Measurements from ENCODE around the gene POU2F3. TPM values are rescaled to one million over a fixed set of nuclear protein-coding genes. Genes with fewer than 3 reads are reported as not detected.

POU2F3 gene
- total RNA-seq, 3 donors from 2014 or later (not counting 1 experiment from before 2014, with no cell fraction given) = not detected

DNA sequence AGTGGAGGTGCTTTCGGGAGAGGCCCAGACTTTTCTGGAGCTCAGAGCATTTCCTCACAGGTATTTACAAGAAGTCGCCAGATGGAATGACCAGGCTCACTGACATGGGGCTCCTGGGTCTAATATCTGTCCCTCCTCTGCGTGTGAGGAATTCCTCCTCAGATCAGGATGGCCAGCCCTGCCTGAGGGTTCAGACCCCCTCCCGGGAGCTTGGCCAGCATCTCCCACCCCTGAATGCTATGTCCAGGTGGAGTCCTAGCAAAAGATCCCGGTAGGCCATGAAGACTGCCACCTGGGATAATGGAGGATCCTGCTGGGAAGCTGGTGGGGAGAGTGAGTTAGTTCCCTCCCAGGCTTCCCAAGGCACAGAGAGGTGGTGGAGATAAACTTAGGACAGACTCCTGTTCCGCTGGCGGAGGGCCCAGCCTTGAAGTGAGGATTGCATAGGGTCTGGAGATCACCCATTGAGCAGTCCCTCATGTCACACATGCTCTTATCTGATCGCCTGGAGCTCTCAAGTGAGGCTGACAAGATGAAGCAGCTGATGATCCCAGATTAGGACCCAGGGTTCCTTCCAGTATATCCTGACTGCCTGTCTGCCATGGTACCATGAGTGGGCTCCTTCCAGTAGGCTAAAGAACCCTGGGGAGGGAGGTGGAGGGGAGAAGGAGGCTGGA is 23.4 kb upstream of the POU2F3 start:
- H3K4me1 Mint-ChIP-seq = peaks cover 3 to 10% of the 10 kb centered on the region in 2 donors
- H3K4me3 ChIP-seq (ENCODE audit: low read length) = no peak overlapping the region
- 95% methylated on average over 8 of the region's 8 CpGs for WGBS (ENCODE audit: insufficient coverage)
- H3K9me3 ChIP-seq (ENCODE audit: control insufficient read depth, insufficient read depth, low read length) = no peaks in the 10 kb centered on the region
- peaks cover 0 to 3% of the 10 kb centered on the region in 2 donors for H3K27me3 Mint-ChIP-seq (ENCODE audit: low read depth in 2 of 2)
- intact Hi-C loops (cut with micrococcal nuclease) = no loop called here
- no peaks in the 10 kb centered on the region for H3K36me3 Mint-ChIP-seq
- no peaks in the 10 kb centered on the region for H3K36me3 ChIP-seq (ENCODE audit: control insufficient read depth, insufficient read depth, low read length)
- no peak overlapping the region for H3K27ac Mint-ChIP-seq
- DNase-seq (no peak), ATAC-seq (no peak)
- H3K4me3 Mint-ChIP-seq = no peak overlapping the region
- H3K9me3 Mint-ChIP-seq = no peaks in the 10 kb centered on the region
- no peak overlapping the region for H3K27ac ChIP-seq (ENCODE audit: low read length)
- H3K27me3 ChIP-seq (ENCODE audit: control insufficient read depth, insufficient read depth, low read length) = no peaks in the 10 kb centered on the region
- TF ChIP-seq, protein P1, sequence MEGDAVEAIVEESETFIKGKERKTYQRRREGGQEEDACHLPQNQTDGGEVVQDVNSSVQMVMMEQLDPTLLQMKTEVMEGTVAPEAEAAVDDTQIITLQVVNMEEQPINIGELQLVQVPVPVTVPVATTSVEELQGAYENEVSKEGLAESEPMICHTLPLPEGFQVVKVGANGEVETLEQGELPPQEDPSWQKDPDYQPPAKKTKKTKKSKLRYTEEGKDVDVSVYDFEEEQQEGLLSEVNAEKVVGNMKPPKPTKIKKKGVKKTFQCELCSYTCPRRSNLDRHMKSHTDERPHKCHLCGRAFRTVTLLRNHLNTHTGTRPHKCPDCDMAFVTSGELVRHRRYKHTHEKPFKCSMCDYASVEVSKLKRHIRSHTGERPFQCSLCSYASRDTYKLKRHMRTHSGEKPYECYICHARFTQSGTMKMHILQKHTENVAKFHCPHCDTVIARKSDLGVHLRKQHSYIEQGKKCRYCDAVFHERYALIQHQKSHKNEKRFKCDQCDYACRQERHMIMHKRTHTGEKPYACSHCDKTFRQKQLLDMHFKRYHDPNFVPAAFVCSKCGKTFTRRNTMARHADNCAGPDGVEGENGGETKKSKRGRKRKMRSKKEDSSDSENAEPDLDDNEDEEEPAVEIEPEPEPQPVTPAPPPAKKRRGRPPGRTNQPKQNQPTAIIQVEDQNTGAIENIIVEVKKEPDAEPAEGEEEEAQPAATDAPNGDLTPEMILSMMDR (IDR thresholded peaks at IDR 0.05) = no peak
- peaks cover 4% of the 10 kb centered on the region for H3K4me1 ChIP-seq (ENCODE audit: control insufficient read depth, insufficient read depth, low read length)

DNA sequence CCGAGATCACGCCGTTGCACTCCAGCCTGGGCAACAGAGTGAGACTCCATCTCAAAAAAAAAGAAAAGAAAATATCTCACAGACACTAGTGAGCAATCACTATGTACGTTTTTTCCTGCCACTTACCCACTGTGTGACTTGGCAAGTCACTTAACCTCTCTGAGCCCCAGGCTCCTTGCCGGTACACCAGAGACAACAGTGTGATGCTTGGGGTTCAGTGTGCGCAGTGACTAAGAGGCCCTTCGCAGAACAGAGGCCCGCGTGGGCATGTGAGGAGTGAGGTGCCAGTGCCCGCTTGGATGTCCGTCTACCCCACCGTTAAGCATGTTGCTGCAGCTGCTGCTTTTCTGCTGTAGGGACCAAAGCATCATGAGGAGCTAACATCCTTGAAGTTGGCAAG is 22.4 kb upstream of the POU2F3 start:
- WGBS (ENCODE audit: insufficient coverage) = 93% methylated on average over 12 of the region's 12 CpGs
- Histone ChIP-seq H3K4me1 (ENCODE audit: control insufficient read depth, insufficient read depth, low read length) (no peaks in the 10 kb centered on the region), H3K27ac (ENCODE audit: low read length) (no peak overlapping the region), H3K4me3 (ENCODE audit: low read length) (no peak overlapping the region), H3K9me3 (ENCODE audit: control insufficient read depth, insufficient read depth, low read length) (no peaks in the 10 kb centered on the region), H3K36me3 (ENCODE audit: control insufficient read depth, insufficient read depth, low read length) (no peaks in the 10 kb centered on the region), H3K27me3 (ENCODE audit: control insufficient read depth, insufficient read depth, low read length) (no peaks in the 10 kb centered on the region)
- H3K27me3 Mint-ChIP-seq (ENCODE audit: low read depth in 2 of 2) = no peaks in the 10 kb centered on the region
- no peaks in the 10 kb centered on the region for H3K9me3 Mint-ChIP-seq
- ATAC-seq (no peak), DNase-seq (no peak)
- intact Hi-C loops (cut with micrococcal nuclease) = no loop called here
- TF ChIP-seq, protein P1 (IDR thresholded peaks at IDR 0.05) = no peak
- H3K36me3 Mint-ChIP-seq = no peaks in the 10 kb centered on the region
- no peak overlapping the region for H3K4me3 Mint-ChIP-seq
- peaks cover 0 to under 1% of the 10 kb centered on the region in 2 donors for H3K4me1 Mint-ChIP-seq
- no peak overlapping the region for H3K27ac Mint-ChIP-seq

DNA sequence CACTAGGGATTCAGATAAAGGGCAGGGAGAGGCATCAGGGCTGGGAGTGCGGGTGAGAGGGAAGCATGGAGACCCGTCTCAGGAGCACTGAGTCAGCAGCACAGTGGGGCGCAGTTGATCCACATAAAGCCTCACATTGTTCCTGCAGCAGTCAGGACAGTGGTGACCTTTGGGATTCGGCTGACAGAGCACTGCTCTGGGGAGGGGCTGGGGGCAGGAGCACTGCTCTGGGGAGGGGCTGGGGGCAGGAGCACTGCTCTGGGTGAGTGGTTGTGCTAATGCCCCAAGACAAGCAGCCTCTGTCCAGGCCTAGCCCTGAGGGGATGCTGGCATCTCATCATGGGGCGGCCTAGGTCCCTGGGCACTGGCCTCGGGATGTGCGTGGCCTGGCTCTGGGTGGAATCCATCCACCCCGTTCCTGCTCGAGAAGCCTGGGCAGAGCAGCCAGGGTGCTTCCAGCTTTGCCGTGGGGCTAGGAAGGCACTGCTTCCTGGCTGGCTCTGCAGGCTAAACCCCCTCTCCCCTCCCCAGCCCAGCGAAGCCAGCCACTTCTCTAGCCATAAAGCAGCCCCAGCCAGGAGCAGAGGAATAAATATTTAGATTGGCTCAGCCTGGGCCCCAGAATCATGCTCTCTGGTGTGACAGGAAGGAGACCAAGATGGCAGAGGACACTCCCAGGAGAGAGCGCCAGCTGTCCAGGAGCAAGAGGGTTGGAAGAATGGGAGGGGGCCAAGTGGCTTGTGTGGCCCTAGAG is 21.8 kb upstream of the POU2F3 start:
- 91% methylated on average over 12 of the region's 12 CpGs for WGBS (ENCODE audit: insufficient coverage)
- no peak overlapping the region for H3K4me3 Mint-ChIP-seq
- H3K9me3 Mint-ChIP-seq = no peaks in the 10 kb centered on the region
- Histone ChIP-seq H3K9me3 (ENCODE audit: control insufficient read depth, insufficient read depth, low read length) (no peaks in the 10 kb centered on the region), H3K27me3 (ENCODE audit: control insufficient read depth, insufficient read depth, low read length) (no peaks in the 10 kb centered on the region), H3K4me3 (ENCODE audit: low read length) (no peak overlapping the region), H3K27ac (ENCODE audit: low read length) (no peak overlapping the region), H3K4me1 (ENCODE audit: control insufficient read depth, insufficient read depth, low read length) (no peaks in the 10 kb centered on the region), H3K36me3 (ENCODE audit: control insufficient read depth, insufficient read depth, low read length) (no peaks in the 10 kb centered on the region)
- peak in 1 of 3 donors; percentile 8 for ATAC-seq
- H3K4me1 Mint-ChIP-seq = no peaks in the 10 kb centered on the region
- TF ChIP-seq, protein P1 (IDR thresholded peaks at IDR 0.05) = no peak
- H3K36me3 Mint-ChIP-seq = no peaks in the 10 kb centered on the region
- H3K27me3 Mint-ChIP-seq (ENCODE audit: low read depth in 2 of 2) = no peaks in the 10 kb centered on the region
- intact Hi-C loops (cut with micrococcal nuclease) = no loop called here
- H3K27ac Mint-ChIP-seq = no peak overlapping the region
- DNase-seq = no peak

All from natural killer cell (primary cell).